Stimulated activated CD4-positive, alpha-beta T cell treated with anti-CD3 and anti-CD28 coated beads, Interleukin-4, amount 100 ng/mL, for 1 hour (primary cell): ENCODE results near the gene WDR88.
"Not testable (repeated sequence)": the region's sequence is repeated elsewhere in the genome, so short reads cannot be mapped to it uniquely, and the experiment has no call there.

Source experiments
- DNase-seq: peaks from one replicate; pipeline ENCODE4 v3.0.0-alpha.2; 2020

WDR88 gene

GRCh38 chr19:33130433-33130832 lies 1.5 kb upstream of the WDR88 start:
- no peak for DNase-seq

DNA sequence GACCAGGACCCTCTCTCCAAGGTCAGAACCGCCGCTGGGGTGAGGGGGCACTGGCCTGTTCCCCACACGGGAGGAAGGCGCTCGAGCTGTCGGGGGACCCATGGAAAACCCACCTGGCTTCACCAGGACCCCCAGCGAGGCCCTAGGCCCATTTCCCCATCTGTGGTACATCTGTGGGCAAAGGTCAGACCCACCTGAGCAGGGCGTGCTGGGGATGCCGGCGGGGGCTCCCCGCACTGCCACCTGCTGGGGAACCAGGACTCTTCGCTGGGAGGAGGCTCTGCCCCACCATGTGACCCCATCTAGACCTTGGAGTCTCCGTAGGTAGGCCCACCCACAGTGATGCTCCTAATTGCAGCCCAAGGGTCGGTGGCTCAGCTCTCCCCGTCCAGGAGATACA lies 511 bp downstream of the WDR88 start:
- no peak for DNase-seq

GRCh38 chr19:33133438-33134031 lies 1.6 kb downstream of the WDR88 start:
- no peak for DNase-seq

- DNase-seq: peak; percentile 61
Measured at GRCh38 chr19:33134571-33135041, 2.7 kb downstream of the WDR88 start.

DNA sequence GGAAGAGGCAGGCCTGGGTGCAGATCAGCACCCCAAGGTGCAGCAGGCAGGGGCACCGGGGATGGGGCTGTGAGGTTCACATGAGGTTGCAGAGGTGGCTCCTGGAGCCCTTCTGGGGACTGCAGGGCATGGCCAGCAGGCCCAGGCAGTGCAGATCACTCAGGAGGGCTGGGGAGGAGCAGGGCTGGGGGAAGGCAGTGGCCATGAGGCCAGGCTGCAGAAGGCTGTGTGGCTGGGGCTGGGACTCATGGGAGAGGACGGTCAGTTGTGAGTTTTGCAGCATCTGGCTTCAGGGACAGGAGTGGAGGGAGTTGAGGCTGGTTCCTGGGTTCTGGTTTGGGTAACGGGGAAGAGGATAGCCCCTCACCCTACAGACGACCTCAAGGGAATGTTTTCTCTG lies 7.3 kb downstream of the WDR88 start:
- no peak for DNase-seq

GRCh38 chr19:33143897-33144405 lies 12.0 kb downstream of the WDR88 start:
- DNase-seq: peak; percentile 50

- no peak for DNase-seq
Measured at GRCh38 chr19:33146209-33146608, 14.3 kb downstream of the WDR88 start.

GRCh38 chr19:33147538-33147937 lies 15.6 kb downstream of the WDR88 start:
- DNase-seq: no peak

GRCh38 chr19:33150852-33151518 lies 19.1 kb downstream of the WDR88 start:
- DNase-seq: no peak

DNA sequence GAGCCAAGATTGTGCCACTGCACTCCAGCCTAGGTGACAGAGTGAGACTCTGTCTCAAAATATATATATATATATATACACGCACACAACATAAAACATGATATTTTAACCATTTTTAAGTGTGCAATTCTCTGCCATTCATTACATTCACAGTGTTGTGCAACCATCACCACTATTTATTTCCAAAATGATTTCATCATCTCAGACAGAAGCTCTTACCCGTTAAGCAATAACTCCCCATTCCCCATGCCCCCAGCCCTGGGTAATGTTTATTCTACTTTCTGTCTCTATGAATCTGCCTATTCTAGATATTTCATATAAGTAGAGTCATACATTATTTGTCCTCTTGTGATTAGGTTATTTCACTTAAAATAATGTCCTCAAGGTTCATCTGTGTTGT lies 20.3 kb downstream of the WDR88 start:
- DNase-seq: no peak

GRCh38 chr19:33152625-33153024 lies 20.7 kb downstream of the WDR88 start:
- DNase-seq: not testable (repeated sequence)

GRCh38 chr19:33154313-33154712 lies 22.4 kb downstream of the WDR88 start:
- DNase-seq: not testable (repeated sequence)

- DNase-seq: no peak
Measured at GRCh38 chr19:33156334-33156733, 24.4 kb downstream of the WDR88 start.

- DNase-seq: no peak
Measured at GRCh38 chr19:33157906-33158305, 26.0 kb downstream of the WDR88 start.

DNA sequence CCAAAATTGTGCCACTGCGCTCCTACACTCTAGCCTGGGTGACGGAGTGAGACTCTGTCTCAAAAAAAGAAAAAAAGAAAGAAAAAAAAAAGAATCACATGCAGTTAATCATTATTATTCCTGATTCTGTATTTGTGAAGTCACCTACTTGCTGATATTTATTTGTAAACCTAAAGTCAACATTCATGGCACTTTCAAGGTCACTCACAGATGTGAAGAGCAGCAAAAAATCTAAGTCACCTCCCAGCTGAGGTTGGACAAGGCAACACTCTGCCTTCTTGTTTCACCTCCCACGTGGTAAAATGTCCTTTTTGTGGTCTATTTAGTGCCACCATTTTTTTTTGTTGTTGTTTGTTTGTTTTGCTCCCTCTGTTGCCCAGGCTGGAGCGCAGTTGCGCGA lies 26.5 kb downstream of the WDR88 start:
- DNase-seq: no peak

DNA sequence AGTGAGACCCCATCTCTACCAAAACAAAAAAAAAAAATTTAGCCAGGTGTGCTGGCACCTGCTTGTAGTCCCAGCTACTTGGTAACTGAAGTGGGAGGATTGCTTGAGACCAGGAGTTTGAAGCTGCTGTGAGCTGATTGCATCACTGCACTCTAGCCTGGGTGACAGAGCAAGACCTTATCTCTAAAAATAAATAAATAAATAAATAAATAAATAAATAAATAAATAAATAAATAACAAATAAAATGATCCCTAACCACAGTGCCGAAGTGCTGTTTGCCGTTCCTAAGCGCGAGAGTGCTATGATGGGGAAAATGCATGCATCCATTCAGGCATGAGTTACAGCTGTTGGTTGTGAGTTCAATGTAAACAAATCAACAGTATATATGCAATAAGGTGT lies 27.2 kb downstream of the WDR88 start:
- DNase-seq: no peak

DNA sequence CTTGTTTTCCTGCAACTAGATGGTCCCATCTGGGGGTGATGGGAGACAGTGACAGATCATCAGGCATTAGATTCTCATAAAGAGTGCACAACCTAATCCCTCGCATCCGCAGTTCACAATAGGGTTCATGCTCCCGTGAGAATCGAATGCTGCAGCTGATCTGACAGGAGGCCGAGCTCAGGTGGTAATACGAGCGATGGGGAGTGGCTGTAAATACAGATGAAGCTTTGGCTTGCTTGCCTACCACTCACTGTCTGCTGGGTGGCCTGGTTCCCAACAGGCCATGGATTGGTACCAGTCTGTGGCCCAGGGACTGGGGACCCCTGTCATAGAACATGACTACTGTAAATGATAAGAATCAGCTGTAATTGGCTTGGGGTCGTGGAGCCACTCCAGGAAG lies 28.0 kb downstream of the WDR88 start:
- DNase-seq: no peak

DNA sequence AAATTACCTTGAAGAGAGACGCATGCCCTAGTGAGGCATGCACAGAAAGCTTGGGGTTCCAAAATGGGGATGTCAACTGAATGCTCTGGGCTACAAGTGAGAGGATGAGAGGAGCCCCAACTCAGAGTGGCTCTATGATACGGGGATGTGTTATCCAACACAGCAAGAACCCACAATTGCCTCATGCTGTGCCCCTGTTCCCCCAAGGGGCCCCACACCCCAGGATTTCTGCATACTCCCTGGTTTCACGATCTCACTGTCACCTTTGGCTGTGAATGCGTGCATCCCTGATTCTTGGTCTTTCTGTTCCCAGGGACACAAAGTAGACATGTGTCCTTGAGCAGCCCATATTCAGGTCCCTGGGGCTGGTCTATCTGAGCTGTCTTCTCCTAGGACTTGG lies 29.3 kb downstream of the WDR88 start:
- no peak for DNase-seq

DNA sequence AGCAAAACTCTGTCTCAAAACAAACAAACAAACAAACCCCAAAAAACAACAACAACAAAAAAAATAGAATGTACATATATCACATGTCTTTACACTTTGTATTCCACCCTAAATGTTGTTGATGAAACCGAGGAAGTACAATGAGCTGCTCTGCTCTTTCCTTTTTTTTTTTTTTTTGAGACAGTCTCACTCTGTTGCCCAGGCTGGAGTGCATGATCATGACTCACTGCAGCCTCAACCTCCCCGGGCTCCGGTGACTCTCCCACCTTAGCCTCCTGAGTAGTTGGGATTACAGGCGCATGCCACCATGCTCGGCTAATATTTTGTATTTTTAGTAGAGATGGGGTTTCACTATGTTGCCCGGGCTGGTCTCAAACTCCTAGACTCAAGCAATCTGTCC lies 31.6 kb downstream of the WDR88 start:
- no peak for DNase-seq

- DNase-seq: not testable (repeated sequence)
Measured at GRCh38 chr19:33166037-33166436, 34.1 kb downstream of the WDR88 start.

- DNase-seq: no peak
Measured at GRCh38 chr19:33167438-33167837, 35.5 kb downstream of the WDR88 start.

DNA sequence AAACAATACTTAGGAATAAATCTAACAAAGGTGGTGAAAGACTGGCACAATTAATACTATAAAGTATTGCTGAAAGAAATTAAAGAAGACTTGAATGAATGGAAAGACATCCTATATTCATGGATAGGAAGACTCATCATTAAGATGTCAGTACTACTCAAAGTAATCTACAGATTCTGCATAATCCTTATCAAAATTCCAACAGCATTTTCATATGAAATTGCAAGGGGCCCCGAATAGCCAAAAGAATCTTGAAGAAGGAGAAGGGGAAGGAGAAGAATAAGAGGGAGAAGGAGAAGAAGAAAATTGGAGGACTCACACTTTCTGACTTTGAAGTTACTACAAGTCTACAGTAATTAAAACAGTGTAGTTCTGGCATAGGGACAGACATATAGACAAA lies 36.6 kb downstream of the WDR88 start:
- no peak for DNase-seq

- no peak for DNase-seq
Measured at GRCh38 chr19:33171222-33171795, 39.4 kb downstream of the WDR88 start.

- DNase-seq: no peak
Measured at GRCh38 chr19:33171916-33172359, 40.0 kb downstream of the WDR88 start.
